CD1c-positive myeloid dendritic cell (primary cell): ENCODE data around the gene PSG11.
"Not testable (repeated sequence)": the region's sequence is repeated elsewhere in the genome, so short reads cannot be mapped to it uniquely, and the experiment has no call there.

Experiments used
- DNase-seq: peaks from one replicate; pipeline ENCODE4 v3.0.0-alpha.2; 2016; ENCODE audit errors: extremely low spot score

PSG11 gene

DNA sequence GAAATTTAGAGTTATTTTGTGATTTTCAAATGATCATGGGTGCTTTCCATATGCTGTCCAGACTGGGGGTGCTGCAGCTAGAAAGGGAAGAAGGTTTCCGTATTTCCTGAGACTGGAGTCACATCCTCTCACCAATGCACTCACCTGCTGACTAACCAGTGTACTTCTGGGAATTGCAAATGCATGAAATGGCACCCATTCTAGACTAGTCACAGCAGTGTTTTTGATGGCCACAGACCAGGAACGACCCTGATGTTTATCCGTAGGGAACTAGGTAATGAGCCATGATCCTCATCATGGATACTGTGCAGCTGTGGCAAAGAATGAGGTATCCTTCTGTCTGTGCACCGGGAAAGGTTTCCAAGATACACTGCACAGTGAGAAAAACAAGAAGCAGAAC lies 37.1 kb downstream of the PSG11 start:
- DNase-seq = not testable (repeated sequence)

DNA sequence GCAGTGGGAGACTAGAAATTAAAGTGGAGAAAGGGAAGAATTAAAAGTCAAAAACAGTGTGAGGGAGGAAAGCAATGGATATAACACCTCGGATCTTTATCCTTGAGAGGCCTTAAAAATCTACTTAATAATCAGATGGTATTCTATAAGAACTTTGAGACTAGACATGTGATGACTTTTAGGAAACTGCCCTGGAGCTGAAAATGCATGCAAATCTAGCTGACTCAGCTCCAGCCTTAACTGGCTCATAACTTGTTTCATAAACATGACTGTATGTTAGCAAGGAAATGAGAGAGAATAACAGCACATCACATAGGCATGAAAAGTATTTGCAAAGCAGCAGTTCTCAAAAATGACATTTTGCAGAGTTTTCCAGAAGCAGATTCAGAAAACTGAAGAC lies 38.1 kb downstream of the PSG11 start:
- DNase-seq = not testable (repeated sequence)

- no peak for DNase-seq
Measured at GRCh38 chr19:42985588-42985987, 40.7 kb downstream of the PSG11 start.

- not testable (repeated sequence) for DNase-seq
Measured at GRCh38 chr19:42982111-42982510, 44.2 kb downstream of the PSG11 start.

- DNase-seq = not testable (repeated sequence)
Measured at GRCh38 chr19:42971451-42971850, 54.8 kb downstream of the PSG11 start.

- DNase-seq = no peak
Measured at GRCh38 chr19:42965176-42965575, 61.1 kb downstream of the PSG11 start.

GRCh38 chr19:42961119-42961518 lies 65.2 kb downstream of the PSG11 start:
- no peak for DNase-seq
